ENCODE data around the gene CWC25.

The CWC25 gene

DNA sequence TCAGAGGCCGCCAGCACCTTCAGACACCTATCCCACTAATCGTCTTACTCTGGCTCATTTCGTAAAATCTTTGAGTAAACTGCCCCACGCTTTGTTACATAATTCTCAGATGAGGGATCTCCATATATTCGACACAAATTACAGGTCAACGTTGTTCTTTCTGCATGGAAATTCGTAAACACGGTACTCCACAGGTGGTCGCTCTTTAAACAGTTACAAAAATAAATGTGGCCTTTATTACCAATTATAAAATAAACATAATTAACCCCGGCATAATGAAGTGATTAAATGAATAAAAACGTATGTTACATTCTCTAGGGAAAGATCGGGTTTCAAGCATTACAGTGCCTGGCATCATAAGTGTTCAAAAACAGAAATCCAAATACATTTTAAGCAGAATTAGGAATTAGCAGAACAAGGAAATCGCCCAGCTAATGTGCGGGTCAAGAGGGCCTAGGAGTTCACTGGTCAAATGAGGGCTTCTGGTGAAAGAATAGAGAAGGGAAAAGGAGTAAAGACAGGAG is 24.8 kb downstream of the CWC25 start:
- no peak for ATAC-seq
- TF ChIP-seq PPARA (CRISPR knock-in tag; IDR thresholded peaks at IDR 0.05; ENCODE audit: borderline replicate concordance) (no peak), ZNF70 (CRISPR knock-in tag; IDR thresholded peaks at IDR 0.05) (no peak), ARNTL (CRISPR knock-in tag; IDR thresholded peaks at IDR 0.05; ENCODE audit: borderline replicate concordance, low read depth) (no peak), GLIS3 (CRISPR knock-in tag; IDR thresholded peaks at IDR 0.05) (no peak), ZFP3 (CRISPR knock-in tag; IDR thresholded peaks at IDR 0.05) (no peak), TCF4 (CRISPR knock-in tag; IDR thresholded peaks at IDR 0.05; ENCODE audit: borderline replicate concordance) (no peak), ISL1 (CRISPR knock-in tag; IDR thresholded peaks at IDR 0.05) (no peak), ZFP30 (CRISPR knock-in tag; IDR thresholded peaks at IDR 0.05) (no peak), ZC3H10 (CRISPR knock-in tag; IDR thresholded peaks at IDR 0.05) (no peak), BACH2 (CRISPR knock-in tag; IDR thresholded peaks at IDR 0.05; ENCODE audit: borderline replicate concordance) (no peak), CSDC2 (CRISPR knock-in tag; IDR thresholded peaks at IDR 0.05) (no peak), TOX (CRISPR knock-in tag; IDR thresholded peaks at IDR 0.05; ENCODE audit: borderline replicate concordance) (no peak), ESRRG (CRISPR knock-in tag; IDR thresholded peaks at IDR 0.05) (no peak), ZNF8 (CRISPR knock-in tag; IDR thresholded peaks at IDR 0.05) (no peak), ZNF565 (CRISPR knock-in tag; conservative IDR thresholded peaks at IDR 0.05; ENCODE audit: low read depth) (no peak)
- TF ChIP-seq, protein P1, sequence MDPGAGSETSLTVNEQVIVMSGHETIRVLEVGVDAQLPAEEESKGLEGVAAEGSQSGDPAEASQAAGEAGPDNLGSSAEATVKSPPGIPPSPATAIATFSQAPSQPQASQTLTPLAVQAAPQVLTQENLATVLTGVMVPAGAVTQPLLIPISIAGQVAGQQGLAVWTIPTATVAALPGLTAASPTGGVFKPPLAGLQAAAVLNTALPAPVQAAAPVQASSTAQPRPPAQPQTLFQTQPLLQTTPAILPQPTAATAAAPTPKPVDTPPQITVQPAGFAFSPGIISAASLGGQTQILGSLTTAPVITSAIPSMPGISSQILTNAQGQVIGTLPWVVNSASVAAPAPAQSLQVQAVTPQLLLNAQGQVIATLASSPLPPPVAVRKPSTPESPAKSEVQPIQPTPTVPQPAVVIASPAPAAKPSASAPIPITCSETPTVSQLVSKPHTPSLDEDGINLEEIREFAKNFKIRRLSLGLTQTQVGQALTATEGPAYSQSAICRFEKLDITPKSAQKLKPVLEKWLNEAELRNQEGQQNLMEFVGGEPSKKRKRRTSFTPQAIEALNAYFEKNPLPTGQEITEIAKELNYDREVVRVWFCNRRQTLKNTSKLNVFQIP (CRISPR knock-in tag; IDR thresholded peaks at IDR 0.05; ENCODE audit: borderline replicate concordance, low read depth), result no peak
- TF ChIP-seq, protein P2, sequence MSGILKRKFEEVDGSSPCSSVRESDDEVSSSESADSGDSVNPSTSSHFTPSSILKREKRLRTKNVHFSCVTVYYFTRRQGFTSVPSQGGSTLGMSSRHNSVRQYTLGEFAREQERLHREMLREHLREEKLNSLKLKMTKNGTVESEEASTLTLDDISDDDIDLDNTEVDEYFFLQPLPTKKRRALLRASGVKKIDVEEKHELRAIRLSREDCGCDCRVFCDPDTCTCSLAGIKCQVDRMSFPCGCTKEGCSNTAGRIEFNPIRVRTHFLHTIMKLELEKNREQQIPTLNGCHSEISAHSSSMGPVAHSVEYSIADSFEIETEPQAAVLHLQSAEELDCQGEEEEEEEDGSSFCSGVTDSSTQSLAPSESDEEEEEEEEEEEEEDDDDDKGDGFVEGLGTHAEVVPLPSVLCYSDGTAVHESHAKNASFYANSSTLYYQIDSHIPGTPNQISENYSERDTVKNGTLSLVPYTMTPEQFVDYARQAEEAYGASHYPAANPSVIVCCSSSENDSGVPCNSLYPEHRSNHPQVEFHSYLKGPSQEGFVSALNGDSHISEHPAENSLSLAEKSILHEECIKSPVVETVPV (CRISPR knock-in tag; IDR thresholded peaks at IDR 0.05), result no peak
- TF ChIP-seq, protein P3, sequence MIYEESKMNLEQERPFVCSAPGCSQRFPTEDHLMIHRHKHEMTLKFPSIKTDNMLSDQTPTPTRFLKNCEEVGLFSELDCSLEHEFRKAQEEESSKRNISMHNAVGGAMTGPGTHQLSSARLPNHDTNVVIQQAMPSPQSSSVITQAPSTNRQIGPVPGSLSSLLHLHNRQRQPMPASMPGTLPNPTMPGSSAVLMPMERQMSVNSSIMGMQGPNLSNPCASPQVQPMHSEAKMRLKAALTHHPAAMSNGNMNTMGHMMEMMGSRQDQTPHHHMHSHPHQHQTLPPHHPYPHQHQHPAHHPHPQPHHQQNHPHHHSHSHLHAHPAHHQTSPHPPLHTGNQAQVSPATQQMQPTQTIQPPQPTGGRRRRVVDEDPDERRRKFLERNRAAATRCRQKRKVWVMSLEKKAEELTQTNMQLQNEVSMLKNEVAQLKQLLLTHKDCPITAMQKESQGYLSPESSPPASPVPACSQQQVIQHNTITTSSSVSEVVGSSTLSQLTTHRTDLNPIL (CRISPR knock-in tag; IDR thresholded peaks at IDR 0.05; ENCODE audit: low read depth), result no peak
- TF ChIP-seq, protein P4, sequence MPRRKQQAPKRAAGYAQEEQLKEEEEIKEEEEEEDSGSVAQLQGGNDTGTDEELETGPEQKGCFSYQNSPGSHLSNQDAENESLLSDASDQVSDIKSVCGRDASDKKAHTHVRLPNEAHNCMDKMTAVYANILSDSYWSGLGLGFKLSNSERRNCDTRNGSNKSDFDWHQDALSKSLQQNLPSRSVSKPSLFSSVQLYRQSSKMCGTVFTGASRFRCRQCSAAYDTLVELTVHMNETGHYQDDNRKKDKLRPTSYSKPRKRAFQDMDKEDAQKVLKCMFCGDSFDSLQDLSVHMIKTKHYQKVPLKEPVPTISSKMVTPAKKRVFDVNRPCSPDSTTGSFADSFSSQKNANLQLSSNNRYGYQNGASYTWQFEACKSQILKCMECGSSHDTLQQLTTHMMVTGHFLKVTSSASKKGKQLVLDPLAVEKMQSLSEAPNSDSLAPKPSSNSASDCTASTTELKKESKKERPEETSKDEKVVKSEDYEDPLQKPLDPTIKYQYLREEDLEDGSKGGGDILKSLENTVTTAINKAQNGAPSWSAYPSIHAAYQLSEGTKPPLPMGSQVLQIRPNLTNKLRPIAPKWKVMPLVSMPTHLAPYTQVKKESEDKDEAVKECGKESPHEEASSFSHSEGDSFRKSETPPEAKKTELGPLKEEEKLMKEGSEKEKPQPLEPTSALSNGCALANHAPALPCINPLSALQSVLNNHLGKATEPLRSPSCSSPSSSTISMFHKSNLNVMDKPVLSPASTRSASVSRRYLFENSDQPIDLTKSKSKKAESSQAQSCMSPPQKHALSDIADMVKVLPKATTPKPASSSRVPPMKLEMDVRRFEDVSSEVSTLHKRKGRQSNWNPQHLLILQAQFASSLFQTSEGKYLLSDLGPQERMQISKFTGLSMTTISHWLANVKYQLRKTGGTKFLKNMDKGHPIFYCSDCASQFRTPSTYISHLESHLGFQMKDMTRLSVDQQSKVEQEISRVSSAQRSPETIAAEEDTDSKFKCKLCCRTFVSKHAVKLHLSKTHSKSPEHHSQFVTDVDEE (CRISPR knock-in tag; IDR thresholded peaks at IDR 0.05), result no peak

DNA sequence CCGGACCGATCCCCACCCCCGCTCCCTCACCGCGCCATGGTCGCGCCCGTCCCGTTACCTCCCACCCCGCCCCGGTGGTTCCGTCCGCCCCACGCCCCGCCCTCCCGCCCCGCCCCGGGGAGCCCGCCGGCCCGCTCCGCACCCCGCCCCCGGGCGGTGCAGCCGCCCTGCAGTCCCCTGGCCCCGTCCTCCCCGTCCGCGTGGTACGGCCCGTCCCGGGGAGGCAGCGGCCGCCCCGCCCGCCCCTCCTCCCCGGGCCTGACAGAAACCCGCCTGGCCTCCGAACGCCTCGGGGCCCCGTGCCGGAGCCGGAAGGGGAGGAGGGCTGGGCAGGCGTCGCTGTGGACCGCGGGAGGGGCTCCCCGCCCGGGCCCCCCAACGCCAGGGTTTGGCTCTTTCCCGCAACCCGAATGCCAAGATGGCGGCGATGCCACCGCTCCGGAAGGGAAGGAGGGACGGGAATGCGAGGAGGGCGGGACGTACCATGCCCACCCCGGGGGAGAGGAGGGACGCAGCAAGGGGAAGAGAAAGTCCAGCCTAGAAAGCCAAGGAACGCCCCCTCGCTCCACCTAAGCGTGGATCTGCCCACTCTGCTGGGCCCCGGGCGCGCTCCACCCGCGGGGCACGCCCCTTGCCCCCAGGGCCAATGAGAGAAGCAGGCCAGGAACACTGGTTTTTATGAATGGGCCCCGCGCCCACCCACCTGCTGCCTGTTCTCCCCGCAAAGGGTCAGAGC is 25.5 kb downstream of the CWC25 start, which contains the start of gene PIP4K2B:
TSS of gene PIP4K2B (minus strand) at position 56 of the 736 bp plus-strand sequence. CDS start 132 bp downstream, outside the sequence.
- ATAC-seq, result peak; percentile 95
- TF ChIP-seq, protein P1 (CRISPR knock-in tag; IDR thresholded peaks at IDR 0.05; ENCODE audit: borderline replicate concordance, low read depth), result no peak
- TF ChIP-seq ESRRG (CRISPR knock-in tag; IDR thresholded peaks at IDR 0.05), result peak; percentile 72; the same call in 1 of the 2 replicates
- TF ChIP-seq, protein P5, sequence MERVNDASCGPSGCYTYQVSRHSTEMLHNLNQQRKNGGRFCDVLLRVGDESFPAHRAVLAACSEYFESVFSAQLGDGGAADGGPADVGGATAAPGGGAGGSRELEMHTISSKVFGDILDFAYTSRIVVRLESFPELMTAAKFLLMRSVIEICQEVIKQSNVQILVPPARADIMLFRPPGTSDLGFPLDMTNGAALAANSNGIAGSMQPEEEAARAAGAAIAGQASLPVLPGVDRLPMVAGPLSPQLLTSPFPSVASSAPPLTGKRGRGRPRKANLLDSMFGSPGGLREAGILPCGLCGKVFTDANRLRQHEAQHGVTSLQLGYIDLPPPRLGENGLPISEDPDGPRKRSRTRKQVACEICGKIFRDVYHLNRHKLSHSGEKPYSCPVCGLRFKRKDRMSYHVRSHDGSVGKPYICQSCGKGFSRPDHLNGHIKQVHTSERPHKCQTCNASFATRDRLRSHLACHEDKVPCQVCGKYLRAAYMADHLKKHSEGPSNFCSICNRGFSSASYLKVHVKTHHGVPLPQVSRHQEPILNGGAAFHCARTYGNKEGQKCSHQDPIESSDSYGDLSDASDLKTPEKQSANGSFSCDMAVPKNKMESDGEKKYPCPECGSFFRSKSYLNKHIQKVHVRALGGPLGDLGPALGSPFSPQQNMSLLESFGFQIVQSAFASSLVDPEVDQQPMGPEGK (CRISPR knock-in tag; IDR thresholded peaks at IDR 0.05; ENCODE audit: borderline replicate concordance), result peak; percentile 98
- 0 out of 2 replicates have a peak, but pooled peaks have one; percentile 37 for TF ChIP-seq ZC3H10 (CRISPR knock-in tag; IDR thresholded peaks at IDR 0.05)

Measured in SK-N-SH treated with all-trans-retinoic acid at 6 μM for 48 hours (cell line).